Endothelial cell of umbilical vein (primary cell): ENCODE measurements around the gene ZBTB20.

Experiments used
- CTCF ChIP-seq, 2 donors: IDR thresholded peaks; 1 replicate in 1 of 2; 2 replicates in 1 of 2; pipeline ENCODE4 v1.5.1; 2011; ENCODE audit warnings: low read length in 2 of 2, mild to moderate bottlenecking in 2 of 2, moderate library complexity in 2 of 2, control low read depth in 1 of 2, inconsistent platforms in 1 of 2, low read depth in 1 of 2; ENCODE audit not compliant: insufficient read depth in 1 of 2; ENCODE audit errors: extremely low read depth in 1 of 2
- EZH2 ChIP-seq: IDR thresholded peaks from 2 replicates; pipeline ENCODE4 v1.6.1; 2012; ENCODE audit warnings: borderline replicate concordance, low read depth, mild to moderate bottlenecking, moderate library complexity, low read length, inconsistent platforms; ENCODE audit not compliant: severe bottlenecking
- FOS ChIP-seq: IDR thresholded peaks from 2 replicates; pipeline ENCODE4 v1.6.1; 2011; ENCODE audit warnings: mild to moderate bottlenecking, low read length, moderate library complexity, borderline replicate concordance; ENCODE audit not compliant: insufficient read depth
- GATA2 ChIP-seq: IDR thresholded peaks from 2 replicates; pipeline ENCODE4 v1.7.0; 2011; ENCODE audit warnings: low read depth, mild to moderate bottlenecking, moderate library complexity, mixed read lengths, low read length; ENCODE audit not compliant: insufficient read length, insufficient read depth
- JUN ChIP-seq: IDR thresholded peaks from 2 replicates; pipeline ENCODE4 v1.6.1; 2011; ENCODE audit warnings: borderline replicate concordance, low read depth; ENCODE audit not compliant: insufficient read length, insufficient read depth
- MYC ChIP-seq: IDR thresholded peaks from one replicate; pipeline ENCODE4 v1.6.1; 2011; ENCODE audit warnings: mild to moderate bottlenecking, low read depth, low read length
- POLR2A ChIP-seq: IDR thresholded peaks from 2 replicates; pipeline ENCODE4 v1.6.1; 2012; ENCODE audit warnings: low read depth, mild to moderate bottlenecking, control low read depth, low read length
- POLR2AphosphoS5 ChIP-seq: IDR thresholded peaks from 2 replicates; pipeline ENCODE4 v1.6.1; 2012; ENCODE audit warnings: low read depth, mild to moderate bottlenecking, control low read depth, low read length, moderate library complexity; ENCODE audit not compliant: insufficient read depth
- TF ChIP-seq, protein P1 (sequence below): IDR thresholded peaks from 2 replicates; pipeline ENCODE4 v1.6.1; 2011; ENCODE audit not compliant: insufficient read depth, insufficient read length

DNA sequence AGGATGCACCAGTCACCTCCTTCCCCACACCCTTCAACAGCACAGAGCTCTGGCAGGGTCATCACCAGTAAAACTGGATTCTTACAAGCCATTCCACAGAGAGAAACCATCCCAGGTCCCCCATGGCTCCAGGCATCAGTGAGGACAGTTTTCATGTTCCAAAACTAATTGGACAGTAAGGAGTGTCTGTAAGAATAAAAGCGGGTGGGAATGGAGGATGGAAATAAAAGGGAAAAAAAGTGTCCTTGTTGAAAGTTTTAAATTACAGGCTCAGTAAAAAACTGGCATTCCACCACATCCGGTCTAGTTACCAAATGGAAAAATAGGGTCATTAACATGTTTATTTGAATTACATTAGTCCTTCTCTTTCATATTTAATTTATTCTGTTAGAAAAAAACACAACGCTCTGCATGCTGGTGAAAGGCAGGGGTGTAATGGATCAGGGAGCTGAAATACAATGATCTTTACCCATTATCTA, 735.9 kb downstream of the ZBTB20 start:
- no peak for TF ChIP-seq POLR2A
- no peak for TF ChIP-seq CTCF (IDR thresholded peaks at IDR 0.05; ENCODE audit: extremely low read depth in 1 of 2, insufficient read depth in 1 of 2, low read depth in 1 of 2, low read length in 2 of 2)
- TF ChIP-seq, protein P1, sequence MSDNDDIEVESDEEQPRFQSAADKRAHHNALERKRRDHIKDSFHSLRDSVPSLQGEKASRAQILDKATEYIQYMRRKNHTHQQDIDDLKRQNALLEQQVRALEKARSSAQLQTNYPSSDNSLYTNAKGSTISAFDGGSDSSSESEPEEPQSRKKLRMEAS, result no peak
- TF ChIP-seq EZH2, result no peak
- TF ChIP-seq POLR2AphosphoS5, result no peak
- TF ChIP-seq GATA2, result no peak
- TF ChIP-seq JUN, result peak; percentile 41
- no peak for TF ChIP-seq FOS
- no peak for TF ChIP-seq MYC
